Transverse colon (tissue), 4 donors: ENCODE results near the gene SBF2.

Experiments used
- CTCF ChIP-seq, 5 experiments: fragments of 200-600 bp in 3 of 5; fragments of 450-650 bp in 2 of 5; sonication (generic) in 3 of 5; IDR thresholded peaks; 1 replicate in 2 of 5; 2 replicates in 3 of 5; pipeline ENCODE4 v1.5.1; 2016 to 2017; ENCODE audit warnings: antibody characterized with exemption in 5 of 5, inconsistent platforms in 3 of 5, mild to moderate bottlenecking in 2 of 5, moderate library complexity in 1 of 5
- POLR2AphosphoS5 ChIP-seq, 3 donors: sonication (generic); formaldehyde crosslinking; IDR thresholded peaks; one replicate each; pipeline ENCODE4 v1.6.1; 2016; ENCODE audit warnings: antibody characterized with exemption in 3 of 3

DNA sequence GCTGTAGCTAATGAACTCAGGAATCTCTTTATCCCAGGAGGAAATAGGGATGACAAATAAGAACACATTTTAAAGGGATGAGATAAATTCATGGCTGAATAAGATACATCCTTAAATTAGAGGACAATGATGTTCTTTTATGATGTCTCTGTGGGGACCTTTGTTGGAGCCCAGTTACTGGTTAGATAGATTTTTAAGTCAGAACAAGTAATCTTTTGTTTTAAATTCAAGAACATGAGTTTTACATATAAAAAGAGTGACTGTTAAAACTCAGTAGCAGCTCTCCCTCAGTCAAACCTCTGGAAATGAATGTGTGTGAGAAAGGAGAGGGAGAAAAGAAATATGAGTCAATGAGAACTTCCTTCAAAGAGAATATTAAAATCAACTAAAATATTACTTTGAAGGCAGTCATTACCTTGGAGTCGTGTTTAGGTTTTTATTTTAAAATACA, 388.5 kb downstream of the SBF2 start:
- no peak for TF ChIP-seq CTCF (IDR thresholded peaks at IDR 0.05)
- TF ChIP-seq POLR2AphosphoS5 (IDR thresholded peaks at IDR 0.05), result no peak
